Right hindlimb (tissue), 1 donor: ENCODE results near the gene KRT36.

Source experiments
- DNase-seq: peaks from one replicate; pipeline ENCODE4 v3.0.0-alpha.2; 2018

KRT36 gene

DNA sequence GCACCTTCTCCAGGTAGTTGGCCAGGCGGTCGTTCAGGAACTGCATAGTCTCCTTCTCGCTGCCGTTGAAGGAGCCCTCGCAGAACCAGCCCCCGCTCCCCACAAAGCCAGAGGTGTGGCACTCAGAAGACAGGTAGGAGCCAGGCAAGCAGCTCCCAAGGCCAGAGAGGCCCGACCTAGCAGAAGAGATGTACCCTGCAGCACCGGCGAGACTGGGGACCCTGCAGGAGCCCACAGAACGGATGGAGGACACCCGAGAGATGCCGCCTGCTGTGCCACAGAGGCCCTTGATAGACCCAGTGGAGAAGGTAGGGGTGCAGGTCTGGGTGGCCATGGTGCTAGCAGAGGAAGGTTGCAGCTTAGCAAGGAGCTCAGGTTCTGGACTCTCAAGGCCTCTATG, at the start of gene KRT36:
TSS of gene KRT36 (minus strand) at position 380 of the 400 bp plus-strand sequence. CDS start at position 334, 46 bp downstream.
- DNase-seq, result no peak

DNA sequence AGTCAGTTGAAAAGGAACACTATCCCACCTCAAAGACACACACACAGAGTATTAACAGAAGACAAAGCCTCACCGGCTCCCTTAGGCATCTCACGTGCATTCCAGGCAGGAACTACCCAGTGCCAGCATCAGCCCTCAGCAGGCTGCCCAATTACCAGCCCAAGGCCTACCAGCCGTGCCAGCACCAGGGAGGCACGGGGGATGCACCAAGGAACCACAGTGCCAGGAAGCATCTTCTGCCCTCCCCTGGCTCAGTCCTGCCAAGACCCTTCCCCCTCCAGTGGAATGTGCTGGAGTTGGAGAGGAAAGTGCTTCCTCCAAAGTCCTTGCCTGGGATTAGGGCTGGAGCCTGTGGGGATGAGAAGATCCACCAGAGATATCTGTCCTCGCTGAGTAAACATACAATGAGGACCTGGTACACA, 49.4 kb upstream of the KRT36 start:
- no peak for DNase-seq

DNA sequence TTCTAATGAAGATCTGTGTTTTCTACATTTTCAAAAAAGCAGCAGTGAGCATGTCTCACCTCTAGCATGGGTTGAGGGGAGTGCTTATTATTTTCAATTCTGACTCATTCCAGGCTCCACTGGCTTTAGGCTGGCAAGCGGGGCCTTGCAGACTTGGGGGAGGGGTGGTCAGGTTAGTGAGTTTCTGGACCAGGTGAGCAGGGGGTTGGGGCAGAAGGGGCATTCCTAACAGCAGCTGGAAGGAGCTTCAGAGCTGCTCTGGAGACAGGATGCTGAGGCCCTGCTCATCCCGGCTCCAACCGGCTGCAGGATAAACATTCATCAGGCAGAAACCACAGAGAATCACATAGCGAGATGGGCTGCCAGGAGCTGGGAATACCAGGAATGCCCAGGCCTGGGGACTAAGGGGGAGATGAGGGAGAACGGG, 48.9 kb upstream of the KRT36 start:
- no peak for DNase-seq

DNA sequence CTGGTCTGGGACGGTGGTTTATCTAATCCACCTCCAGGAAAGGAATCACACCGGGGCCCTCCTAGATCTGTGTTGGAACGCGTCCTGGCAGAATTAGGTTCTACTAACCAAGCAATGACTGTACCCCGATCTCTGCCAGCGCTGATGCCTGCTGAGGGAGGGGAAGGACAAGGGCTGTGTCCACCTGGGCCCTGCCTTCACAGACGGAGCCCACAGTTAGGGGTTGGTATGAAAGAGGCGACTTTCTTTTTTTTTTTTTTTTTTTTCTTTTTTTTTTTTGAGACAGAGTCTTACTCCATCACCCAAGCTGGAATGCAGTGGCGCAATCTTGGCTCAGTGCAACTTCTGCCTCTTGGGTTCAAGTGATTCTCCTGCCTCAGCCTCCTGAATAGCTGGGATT, 48.3 kb upstream of the KRT36 start:
- no peak for DNase-seq

DNA sequence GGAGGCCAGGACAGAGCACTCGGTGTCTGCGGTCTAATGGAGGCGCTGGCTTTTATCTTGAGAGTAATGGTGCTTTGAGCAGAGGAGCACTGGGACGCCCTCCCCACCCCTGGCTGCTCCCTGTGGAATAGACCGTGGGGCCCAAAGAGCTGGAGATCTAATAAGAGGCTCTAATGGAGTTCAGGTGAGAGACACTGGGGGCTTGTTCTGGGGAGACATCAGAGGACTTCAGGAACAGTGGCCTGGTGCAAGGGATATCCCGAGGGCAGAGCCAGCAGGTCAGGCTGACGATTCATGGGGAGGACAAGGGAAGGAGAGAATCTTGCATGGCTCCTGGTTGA, 47.9 kb upstream of the KRT36 start:
- DNase-seq, result no peak

DNA sequence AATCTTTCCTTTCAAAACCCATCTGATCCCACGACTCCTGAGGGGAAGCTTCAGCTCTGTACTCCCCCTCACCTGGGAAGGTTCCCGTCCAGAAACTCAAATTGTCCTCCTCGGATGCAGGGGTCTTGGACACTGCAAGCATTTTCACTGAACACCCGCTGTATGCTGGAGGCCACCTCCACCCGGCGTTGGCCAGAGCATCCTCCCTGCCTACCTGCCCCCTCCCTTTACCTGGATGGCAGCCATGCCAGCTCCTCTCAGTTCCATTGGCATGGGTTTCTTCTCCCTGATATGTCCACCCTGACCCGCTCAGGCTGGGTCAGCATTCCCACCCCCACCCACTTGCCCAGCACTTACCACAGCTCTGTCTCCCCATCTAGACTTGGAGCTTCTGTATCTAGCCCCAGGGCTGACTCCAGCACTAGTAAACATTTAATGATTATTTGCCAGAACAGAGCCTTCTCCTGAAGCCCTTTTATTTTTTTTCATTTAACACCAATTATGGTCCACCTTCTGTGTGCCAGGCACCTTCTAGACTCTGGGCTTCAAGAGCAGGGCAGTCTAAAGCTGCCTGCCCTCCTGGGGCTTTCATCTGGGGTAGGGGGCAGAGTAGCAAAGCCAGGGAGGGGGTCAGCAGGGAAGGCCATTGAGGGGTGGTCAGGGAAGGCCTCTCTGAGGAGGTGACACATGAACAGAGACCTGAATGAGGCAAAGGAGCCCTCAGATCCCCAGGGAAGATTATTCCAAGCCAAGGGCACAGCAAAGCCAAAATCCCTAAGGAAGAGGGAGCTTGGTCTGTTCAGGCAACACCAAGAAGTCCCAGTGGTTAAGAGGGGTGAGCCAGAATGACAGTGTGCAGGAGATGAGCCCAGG, 47.3 kb upstream of the KRT36 start:
- no peak for DNase-seq

DNA sequence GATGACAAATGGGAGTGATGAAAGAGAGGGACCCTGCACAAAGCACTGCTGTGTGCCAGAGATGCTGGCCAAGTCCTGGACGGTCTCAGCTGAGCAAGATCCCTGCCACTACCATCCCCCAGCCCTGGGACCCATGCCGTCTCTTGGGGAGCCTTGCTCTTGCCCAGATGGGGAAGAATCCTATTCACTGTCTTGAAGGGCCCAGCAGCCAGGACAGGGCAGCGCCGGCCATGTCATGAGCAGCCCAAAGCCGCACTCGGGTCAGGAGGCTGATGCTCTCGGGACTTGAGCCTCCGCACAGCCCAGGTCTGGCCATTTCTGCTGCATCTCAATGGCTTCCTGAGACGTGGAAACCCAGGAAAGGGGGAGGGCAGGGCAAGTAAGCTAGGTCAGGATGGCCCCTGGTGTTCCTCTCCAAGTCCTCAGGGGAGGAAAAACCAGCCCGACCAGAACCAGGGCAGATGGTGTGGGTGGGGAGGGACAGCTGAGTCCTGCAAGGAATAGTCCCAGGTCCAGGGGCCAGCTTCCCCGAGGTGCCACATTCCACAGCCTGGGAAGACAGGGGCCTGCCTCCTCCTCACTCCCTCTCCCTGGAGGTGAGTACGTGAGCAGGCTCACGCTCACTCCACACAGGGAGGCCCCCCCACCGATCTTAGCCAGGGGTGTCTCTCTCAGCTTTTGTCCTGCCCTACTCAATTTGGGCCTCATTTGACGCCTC, 46.2 kb upstream of the KRT36 start:
- no peak for DNase-seq

DNA sequence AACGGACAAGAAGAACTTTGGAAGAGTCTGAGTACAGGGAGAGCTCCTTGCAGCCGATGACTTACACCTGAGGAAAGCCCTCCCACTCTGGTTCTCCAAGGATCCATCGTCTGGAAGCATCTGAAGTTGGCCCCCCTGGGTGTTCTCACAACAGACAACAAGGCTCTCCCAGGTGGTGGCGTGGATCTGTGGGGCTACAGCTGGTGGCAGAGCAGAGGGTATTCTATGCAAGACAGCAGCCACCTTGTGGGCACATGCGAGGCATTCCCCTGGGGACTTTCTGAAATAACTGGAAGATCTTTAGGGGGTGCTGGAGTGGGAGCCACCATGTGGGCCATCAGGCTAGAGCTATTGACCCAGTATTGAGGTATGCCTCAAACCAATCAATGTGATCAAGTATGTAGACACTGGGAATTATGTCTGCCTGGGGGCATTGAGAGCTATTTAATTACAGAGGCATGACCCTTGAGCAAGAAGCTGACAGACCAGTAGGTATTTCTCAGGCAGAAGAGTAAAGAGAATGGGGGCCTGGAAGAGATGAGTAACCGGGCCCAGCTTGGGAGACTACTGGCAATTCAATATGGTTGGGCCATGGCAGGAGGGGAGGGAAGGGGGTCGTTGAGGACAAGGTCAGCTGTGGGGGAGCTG, 45.3 kb upstream of the KRT36 start:
- DNase-seq, result no peak

DNA sequence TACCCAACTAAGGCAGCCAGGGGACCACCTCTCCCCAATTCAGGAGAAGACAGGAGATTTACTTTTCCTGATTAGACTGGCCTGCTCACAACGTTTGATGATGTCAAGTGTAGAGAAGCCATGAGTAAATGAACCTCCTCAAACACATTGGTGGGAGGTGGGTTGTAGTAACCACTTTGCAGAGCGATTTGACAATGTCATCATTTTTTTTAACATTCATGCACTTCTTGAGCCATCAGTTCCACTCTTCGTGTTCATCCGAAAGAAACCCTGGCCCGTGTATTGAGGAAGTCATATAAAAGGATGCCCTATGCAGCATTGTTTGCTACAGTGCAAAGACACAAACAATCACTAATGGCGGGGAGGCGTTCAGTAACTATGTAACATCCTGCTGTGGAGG, 43.9 kb upstream of the KRT36 start:
- no peak for DNase-seq

DNA sequence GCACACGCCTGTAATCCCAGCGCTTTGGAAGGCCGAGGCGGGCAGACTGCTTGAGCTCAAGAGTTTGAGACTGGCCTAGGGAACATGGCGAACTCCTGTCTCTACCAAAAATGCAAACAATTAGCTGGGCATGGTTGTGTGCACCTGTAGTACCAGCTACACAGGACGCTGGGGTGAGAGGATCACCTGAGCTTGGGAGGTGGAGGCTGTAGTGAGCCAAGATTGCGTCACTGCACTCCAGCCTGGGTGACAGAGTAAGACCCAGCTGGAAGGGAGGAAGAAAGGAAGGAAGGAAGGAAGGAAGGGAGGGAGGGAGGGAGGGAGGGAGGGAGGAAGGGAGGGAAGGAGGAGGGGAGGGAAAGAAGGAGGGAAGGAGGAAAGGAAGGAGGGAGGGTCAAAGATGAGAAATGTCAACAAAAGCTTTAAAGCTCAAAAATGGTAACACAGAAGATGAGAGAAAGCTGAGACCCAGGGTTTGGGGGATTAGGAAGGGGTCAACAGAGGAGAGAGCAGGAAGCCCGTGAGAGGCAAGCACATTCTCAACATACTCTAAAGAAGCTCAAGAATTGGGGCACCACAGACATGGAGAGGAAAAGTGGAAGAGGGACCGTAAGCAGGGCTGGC, 43.3 kb upstream of the KRT36 start:
- no peak for DNase-seq

DNA sequence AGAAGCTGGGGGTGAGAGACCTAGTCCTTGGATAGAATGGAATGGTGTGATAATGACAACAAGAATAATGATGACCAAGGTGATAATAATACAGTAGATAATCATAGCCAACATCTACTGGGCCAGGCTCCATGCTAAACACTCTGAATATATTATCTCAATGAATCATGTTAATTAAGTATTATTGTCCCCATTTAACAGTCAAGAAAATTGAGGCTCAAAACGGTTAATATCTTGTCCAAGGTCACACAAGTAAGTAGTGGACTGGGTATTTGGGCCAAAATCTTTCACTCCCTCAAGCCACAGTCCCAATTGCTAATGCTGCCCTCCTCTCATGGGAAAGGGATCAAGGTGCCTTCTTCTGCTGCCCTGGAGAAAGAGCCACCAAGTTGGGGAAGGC, 42.3 kb upstream of the KRT36 start:
- DNase-seq, result no peak

DNA sequence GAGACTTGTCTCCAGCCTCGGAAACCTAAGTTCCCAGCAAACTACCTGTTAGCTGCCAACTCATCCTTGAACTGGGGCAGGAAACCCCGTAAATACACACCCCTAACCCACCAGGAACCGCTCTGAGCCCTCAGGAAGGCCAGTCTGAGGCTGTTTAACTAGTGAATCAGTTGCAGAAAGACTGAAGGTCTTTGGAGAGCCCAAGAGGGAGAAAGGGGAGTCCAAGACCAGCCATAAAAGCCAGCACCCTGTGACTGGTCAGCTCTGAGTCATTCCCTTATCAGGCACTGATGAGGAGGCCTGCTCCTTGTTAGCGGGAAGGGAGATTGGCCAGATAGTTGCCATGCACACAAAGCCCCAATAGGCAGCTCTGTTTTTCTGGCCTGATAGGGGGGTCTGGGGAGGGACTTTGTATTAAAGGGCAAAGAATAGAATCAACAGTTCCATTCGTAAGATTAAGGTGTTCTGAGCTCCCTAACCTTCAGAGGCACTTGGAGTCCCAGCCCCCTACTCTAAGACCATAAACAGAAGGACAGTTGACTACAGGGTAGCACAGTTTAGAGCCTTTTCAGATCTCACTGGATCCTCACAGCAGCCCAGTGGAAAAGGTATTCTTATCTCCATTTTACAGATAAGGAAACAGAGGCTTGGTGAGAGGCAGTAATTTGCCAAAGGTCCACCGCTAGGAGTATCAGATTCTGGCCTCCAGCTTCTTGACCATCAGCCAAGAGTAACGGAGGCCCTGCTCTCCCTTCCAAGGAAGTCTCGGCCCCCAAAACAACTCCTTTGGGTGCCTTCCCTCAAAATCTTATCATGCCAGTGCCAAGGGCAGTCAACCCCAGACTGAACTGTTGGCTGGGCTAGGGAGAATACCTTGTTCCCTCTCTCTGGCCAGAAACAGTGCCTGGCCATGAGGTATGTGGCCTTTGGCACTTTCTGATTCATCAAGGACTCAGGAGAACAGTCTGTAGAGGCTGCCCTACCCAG, 40.6 kb upstream of the KRT36 start:
- DNase-seq, result no peak

DNA sequence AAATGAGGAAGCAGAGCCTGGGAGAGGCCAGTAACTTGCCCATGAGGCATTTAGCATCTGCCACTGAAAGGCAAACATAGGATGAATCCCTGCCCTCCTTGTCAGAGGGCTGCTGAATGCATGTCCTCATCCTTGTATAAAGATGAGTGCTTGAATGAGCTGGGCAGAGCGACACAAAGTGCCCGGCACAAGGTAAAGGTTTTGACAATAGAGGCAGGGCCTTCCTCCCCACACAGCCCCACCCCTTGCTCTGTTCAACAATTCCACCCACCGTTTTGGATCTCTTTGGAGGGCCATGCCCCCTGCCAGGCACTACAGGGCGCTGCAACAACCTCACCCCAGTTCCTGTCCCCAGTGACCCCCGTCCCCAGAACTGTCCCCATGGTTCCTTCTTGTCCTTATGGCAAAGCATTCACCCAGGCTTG, 39.8 kb upstream of the KRT36 start:
- DNase-seq, result no peak

DNA sequence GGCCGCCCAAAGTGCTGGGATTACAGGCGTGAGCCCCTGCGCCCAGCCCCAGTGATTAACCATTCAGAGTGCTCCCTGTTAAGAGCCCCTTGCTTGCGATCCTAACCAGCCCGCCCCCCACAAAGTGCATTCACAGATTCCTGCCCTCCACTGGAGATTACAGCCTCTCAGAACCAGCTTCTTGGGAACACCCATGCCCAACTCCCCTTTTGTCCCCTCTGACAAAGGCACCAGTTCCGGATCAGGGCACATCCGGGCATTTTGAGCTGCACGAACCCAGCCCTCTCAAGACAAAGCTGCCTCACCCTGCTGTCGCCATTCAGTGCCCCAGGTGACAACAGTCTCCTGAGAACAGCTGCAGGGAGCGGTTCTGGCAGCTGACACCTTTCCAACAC, 39.2 kb upstream of the KRT36 start:
- no peak for DNase-seq

DNA sequence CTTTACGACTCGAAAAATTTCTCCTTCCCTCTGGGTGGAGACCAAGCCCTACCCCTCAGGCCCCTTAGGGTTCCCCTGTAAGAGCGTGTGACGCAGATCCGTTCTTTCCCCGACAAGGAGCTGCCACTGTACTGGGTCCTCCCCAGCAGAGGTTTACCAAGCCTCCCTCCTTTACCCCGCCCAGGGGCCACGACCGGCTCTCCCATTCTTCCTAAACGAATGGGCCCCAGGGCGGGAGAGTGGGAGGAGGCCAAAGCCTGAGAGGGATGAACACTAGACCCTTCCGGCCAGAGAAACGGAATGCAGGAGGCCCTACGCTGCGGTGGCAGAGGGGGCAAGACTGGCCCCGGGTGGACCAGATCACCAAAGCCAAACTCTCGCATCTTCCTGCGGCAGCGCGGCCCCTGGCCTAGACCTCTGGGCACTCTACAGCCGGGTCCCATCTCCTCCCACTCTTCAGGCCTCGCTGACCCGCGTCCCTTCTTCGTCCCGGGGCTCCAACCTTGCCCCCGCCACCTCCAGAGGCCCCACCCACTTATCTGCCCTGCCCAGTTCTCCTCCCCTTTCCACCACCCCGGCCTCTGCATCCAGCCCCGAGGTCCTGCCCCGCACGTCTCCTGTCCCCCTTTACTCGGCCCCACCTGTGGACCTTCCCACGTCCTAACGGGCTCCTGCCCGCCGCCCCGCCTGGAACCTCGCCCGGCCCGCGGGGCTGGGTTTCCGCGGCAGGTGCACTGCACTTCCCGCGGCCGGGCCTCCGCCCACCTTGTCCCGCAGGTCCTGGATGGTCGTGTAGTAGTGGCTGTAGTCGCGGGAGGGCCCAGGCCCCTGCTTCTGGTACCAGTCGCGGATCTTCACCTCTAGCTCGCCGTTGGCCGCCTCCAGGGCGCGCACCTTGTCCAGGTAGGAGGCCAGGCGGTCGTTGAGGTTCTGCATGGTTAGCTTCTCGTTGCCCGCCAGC, 37.6 kb upstream of the KRT36 start:
- no peak for DNase-seq

DNA sequence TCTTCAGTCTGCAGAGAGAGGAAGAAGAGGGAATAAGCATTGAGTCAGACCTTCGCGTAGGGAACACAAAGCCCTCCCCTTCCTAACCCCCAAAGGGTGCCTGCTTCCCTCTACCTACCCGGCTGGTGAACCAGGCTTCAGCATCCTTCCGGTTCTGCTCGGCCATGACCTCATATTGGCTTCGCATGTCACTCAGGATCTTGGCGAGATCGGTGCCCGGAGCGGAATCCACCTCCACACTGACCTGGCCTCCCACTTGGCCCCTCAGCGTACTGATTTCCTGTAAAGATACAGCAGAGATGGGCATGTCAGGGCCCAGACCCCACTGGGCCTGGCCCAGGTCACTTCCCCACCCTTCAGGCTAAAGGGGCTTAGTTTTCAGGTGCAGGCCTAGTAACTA, 34.6 kb upstream of the KRT36 start:
- no peak for DNase-seq

DNA sequence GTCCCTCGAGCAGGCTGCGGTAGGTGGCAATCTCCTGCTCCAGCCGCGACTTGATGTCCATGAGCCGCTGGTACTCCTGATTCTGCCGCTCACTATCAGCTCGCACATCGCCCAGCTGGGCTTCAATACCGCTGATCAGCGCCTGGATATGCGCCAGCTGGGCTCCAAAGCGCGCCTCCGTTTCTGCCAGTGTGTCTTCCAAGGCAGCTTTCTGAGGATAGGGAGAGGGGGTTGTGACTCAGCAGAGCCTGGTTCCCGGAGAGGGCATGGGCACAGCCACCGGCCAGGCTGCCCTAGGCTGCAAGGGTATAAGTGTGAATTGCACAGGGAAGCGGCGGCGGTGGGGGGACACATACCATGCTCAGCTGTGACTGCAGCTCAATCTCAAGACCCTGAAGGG, 34.1 kb upstream of the KRT36 start:
- no peak for DNase-seq

DNA sequence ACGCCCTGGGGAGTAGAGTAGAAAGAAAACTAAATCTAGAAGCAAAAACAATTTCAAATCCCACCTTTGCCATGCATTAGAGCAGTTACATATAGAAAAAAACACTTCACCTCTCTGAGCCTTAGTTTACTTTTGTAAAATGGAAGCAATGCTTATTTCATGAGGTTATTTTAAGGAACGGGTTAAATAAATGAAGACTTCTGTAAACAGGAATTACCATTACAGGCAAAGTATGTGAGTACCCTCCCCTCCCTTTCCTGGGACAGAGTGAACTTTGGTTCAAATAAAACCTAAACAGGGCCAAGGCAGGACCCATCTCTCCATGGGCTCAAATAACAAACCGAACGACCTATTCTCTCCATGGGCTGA, 33.5 kb upstream of the KRT36 start:
- DNase-seq, result no peak

DNA sequence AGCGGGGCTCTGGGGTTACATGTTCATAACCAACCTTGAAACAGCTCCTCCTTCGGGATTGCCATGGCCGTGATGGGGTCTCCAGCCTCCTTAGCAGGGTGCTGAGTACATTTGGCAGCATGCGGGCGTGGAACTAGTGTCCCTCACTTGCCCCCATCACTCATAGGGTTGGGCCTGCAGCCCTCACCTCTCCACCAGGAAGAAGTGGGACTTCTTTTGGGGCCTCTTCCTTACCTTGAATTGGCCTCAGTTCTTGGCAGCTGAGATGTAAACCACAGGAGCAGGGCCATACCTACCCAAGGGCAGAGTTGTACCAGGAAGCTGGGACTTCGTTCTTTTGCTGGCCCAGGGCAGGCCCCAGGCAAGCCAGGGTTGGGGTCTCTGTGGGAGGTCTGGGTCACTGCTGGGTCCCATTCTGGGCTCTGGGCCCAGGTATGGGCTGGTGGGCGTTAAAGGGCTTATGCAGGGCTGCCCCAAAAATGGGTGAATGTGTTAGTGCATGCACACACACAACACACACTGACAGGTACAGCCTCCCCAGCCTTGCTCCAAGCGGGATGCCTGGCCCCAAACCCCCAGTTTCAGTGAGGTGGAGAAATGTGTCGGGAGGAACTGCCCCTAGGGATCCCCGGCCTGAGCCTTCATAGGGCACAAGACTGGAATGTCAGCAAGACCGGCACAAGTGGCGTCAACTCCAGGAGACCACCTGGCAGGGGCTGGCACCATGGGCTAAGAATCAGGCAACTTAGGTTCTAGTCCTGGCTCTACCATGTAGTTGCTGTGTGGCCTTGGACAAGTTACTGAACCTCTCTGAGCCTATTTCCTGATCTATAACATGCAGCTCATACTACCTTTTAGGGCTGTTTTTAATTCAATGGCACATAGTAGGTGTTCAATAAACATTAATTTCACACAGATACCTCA, 32.9 kb upstream of the KRT36 start:
- no peak for DNase-seq
